Osteoblast (primary cell): ENCODE measurements around the gene RDX. TPM values are rescaled to one million over a fixed set of nuclear protein-coding genes. Genes with fewer than 3 reads are reported as not detected.

Experiments used
- DNase-seq: peaks from one replicate; pipeline ENCODE4 v3.0.0; 2011; ENCODE audit warnings: low spot score, mixed read lengths; ENCODE audit not compliant: insufficient read length; ENCODE audit errors: missing footprints
- H2AFZ ChIP-seq: 2 replicates; pipeline ENCODE4 v1.6.0; 2011; ENCODE audit warnings: mild to moderate bottlenecking, low read length
- H3K27ac ChIP-seq: 2 replicates; pipeline ENCODE4 v1.5.1; 2011; ENCODE audit warnings: mild to moderate bottlenecking, low read depth, low read length, moderate library complexity
- H3K27me3 ChIP-seq: 2 replicates; pipeline ENCODE4 v1.6.0; 2012; ENCODE audit warnings: mild to moderate bottlenecking, control low read depth, inconsistent platforms, low read length, moderate library complexity; ENCODE audit not compliant: insufficient read depth
- H3K36me3 ChIP-seq: 2 replicates; pipeline ENCODE4 v1.5.1; 2011; ENCODE audit warnings: mild to moderate bottlenecking, low read length, control low read depth, moderate library complexity; ENCODE audit not compliant: insufficient read depth
- H3K4me1 ChIP-seq: 2 replicates; pipeline ENCODE4 v1.5.1; 2011; ENCODE audit warnings: mild to moderate bottlenecking, low read length, control low read depth, moderate library complexity; ENCODE audit not compliant: insufficient read depth
- H3K4me2 ChIP-seq: 2 replicates; pipeline ENCODE4 v1.6.0; 2011; ENCODE audit warnings: mild to moderate bottlenecking, low read length; ENCODE audit not compliant: insufficient read depth
- H3K4me3 ChIP-seq: fragments of 200-600 bp; sonication (generic); 3 replicates; pipeline ENCODE4 v1.5.1; 2012; ENCODE audit warnings: mild to moderate bottlenecking, low read length, inconsistent platforms; ENCODE audit not compliant: insufficient read depth
- H3K79me2 ChIP-seq: 2 replicates; pipeline ENCODE4 v1.6.0; 2012; ENCODE audit warnings: mild to moderate bottlenecking, low read length, control low read depth, inconsistent platforms; ENCODE audit not compliant: insufficient read depth
- H3K9me3 ChIP-seq: 2 replicates; pipeline ENCODE4 v1.5.1; 2011; ENCODE audit warnings: low read depth, low read length, control low read depth
- H4K20me1 ChIP-seq: 2 replicates; pipeline ENCODE4 v1.6.0; 2012; ENCODE audit warnings: mild to moderate bottlenecking, low read length, control low read depth; ENCODE audit not compliant: insufficient read depth
- total RNA-seq: library from RNA; depleted of rRNA; stranded (reverse); fragments of >200 nt; gene quantifications from 2 replicates; pipeline ENCODE4 v1.2.3, GENCODE V29; 2012
- TF ChIP-seq, protein P1 (sequence below): IDR thresholded peaks from 2 replicates; pipeline ENCODE4 v1.5.1; 2011; ENCODE audit warnings: mild to moderate bottlenecking, low read depth, low read length, moderate library complexity; ENCODE audit errors: extremely low read depth

Gene RDX
- total RNA-seq, 1 donor, result 79.3 TPM

GRCh38 chr11:110153474-110153873 lies 142.9 kb downstream of the RDX start:
- no peaks in the 10 kb centered on the region for H3K9me3 ChIP-seq
- TF ChIP-seq, protein P1, sequence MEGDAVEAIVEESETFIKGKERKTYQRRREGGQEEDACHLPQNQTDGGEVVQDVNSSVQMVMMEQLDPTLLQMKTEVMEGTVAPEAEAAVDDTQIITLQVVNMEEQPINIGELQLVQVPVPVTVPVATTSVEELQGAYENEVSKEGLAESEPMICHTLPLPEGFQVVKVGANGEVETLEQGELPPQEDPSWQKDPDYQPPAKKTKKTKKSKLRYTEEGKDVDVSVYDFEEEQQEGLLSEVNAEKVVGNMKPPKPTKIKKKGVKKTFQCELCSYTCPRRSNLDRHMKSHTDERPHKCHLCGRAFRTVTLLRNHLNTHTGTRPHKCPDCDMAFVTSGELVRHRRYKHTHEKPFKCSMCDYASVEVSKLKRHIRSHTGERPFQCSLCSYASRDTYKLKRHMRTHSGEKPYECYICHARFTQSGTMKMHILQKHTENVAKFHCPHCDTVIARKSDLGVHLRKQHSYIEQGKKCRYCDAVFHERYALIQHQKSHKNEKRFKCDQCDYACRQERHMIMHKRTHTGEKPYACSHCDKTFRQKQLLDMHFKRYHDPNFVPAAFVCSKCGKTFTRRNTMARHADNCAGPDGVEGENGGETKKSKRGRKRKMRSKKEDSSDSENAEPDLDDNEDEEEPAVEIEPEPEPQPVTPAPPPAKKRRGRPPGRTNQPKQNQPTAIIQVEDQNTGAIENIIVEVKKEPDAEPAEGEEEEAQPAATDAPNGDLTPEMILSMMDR, result no peak
- H3K36me3 ChIP-seq, result no peaks in the 10 kb centered on the region
- H3K4me3 ChIP-seq, result no peak overlapping the region
- peaks cover 9% of the 10 kb centered on the region for H3K4me1 ChIP-seq
- DNase-seq, result no peak
- H3K27ac ChIP-seq, result no peak overlapping the region
- H2AFZ ChIP-seq, result no peak overlapping the region
- peaks cover 15% of the 10 kb centered on the region for H3K79me2 ChIP-seq
- H3K4me2 ChIP-seq, result no peak overlapping the region
- no peaks in the 10 kb centered on the region for H4K20me1 ChIP-seq
- H3K27me3 ChIP-seq, result no peaks in the 10 kb centered on the region

GRCh38 chr11:110152199-110152598 lies 144.2 kb downstream of the RDX start:
- Histone ChIP-seq H3K36me3 (no peaks in the 10 kb centered on the region), H3K4me2 (no peak overlapping the region), H3K4me3 (no peak overlapping the region), H3K79me2 (peaks cover 15% of the 10 kb centered on the region), H3K27me3 (no peaks in the 10 kb centered on the region), H3K9me3 (no peaks in the 10 kb centered on the region), H3K4me1 (peaks cover 19% of the 10 kb centered on the region), H2AFZ (no peak overlapping the region), H4K20me1 (no peaks in the 10 kb centered on the region), H3K27ac (no peak overlapping the region)
- TF ChIP-seq, protein P1, result no peak
- DNase-seq, result no peak

GRCh38 chr11:110148775-110149744 lies 147.4 kb downstream of the RDX start:
- Histone ChIP-seq H3K9me3 (no peaks in the 10 kb centered on the region), H3K36me3 (no peaks in the 10 kb centered on the region), H2AFZ (no peak overlapping the region), H3K4me2 (peak overlapping the region; percentile 34), H3K4me1 (peaks cover 19% of the 10 kb centered on the region), H4K20me1 (no peaks in the 10 kb centered on the region), H3K27me3 (no peaks in the 10 kb centered on the region), H3K27ac (peak overlapping the region; percentile 82), H3K4me3 (no peak overlapping the region), H3K79me2 (peaks cover 31% of the 10 kb centered on the region)
- TF ChIP-seq, protein P1, result no peak
- peak; percentile 19 for DNase-seq

DNA sequence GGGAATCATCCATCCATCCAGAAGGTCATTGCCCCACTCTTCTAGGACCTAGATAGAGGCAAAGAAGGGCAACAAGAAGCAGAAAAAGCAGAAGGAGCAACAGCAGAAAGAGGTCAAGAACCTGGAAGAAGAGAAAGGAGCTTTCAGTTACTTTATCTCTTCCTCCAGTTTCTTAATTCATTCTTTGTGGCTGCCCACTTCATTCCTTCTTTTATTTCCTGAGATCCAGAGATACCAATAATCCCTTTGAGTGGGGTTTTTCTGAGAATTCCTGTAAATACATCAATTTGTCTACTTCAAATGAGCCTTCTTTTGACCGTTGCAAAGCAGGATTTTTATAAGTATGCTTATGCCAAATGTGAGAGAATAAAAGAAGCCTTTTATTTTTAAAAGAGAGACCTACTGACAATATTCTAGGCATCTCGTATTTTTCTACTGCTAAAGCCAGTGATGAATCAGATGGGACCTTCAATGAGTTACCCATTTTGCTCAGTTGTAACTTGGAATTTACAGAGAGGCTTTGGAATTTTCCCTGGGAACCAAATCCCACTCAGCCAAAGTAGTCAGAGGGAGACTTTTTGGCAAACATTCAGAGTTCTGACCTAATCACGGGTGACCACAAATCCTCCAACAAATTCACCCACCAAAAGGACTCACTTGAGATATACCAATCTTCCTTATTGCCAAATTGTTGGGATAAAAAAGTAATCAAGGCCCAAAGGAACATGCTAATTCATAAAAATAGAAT lies 148.3 kb downstream of the RDX start:
- H2AFZ ChIP-seq, result no peak overlapping the region
- DNase-seq, result peak; percentile 42
- TF ChIP-seq, protein P1, result no peak
- H3K4me2 ChIP-seq, result peak overlapping the region; percentile 34
- no peaks in the 10 kb centered on the region for H3K27me3 ChIP-seq
- H3K9me3 ChIP-seq, result no peaks in the 10 kb centered on the region
- peak overlapping the region; percentile 82 for H3K27ac ChIP-seq
- no peaks in the 10 kb centered on the region for H3K36me3 ChIP-seq
- H4K20me1 ChIP-seq, result no peaks in the 10 kb centered on the region
- no peak overlapping the region for H3K4me3 ChIP-seq
- peaks cover 31% of the 10 kb centered on the region for H3K79me2 ChIP-seq
- H3K4me1 ChIP-seq, result peaks cover 19% of the 10 kb centered on the region
